HG02981 (cell line): ENCODE measurements around the gene FLVCR2.
"Not testable (repeated sequence)": the region's sequence is repeated elsewhere in the genome, so short reads cannot be mapped to it uniquely, and the experiment has no call there.

ENCODE experiments used
- ATAC-seq: cut with Tn5 transposase; IDR thresholded peaks from one replicate; pipeline ENCODE4 v1.9.1; 2021; ENCODE audit warnings: mild to moderate bottlenecking, moderate library complexity; ENCODE audit not compliant: unreplicated experiment

Gene FLVCR2

DNA sequence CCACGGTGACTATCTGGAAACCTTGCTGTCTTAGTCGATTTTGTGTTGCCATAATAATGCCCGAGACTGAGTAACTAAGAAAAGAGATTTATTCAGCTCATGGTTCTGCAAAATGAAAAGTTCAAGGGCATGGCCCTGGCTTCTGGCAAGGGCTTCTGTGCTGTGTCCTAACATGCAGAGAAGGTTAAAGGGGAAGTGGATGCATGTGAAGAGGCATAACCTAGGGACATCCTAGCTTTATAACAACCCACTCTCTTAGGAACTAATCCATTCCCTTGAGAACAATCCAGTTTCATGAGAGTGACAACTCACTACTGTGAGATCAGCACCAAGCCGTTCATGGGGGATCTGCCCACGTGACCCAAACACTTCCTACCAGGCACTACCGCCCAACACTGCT lies 11.5 kb downstream of the FLVCR2 start:
- ATAC-seq, result no peak

DNA sequence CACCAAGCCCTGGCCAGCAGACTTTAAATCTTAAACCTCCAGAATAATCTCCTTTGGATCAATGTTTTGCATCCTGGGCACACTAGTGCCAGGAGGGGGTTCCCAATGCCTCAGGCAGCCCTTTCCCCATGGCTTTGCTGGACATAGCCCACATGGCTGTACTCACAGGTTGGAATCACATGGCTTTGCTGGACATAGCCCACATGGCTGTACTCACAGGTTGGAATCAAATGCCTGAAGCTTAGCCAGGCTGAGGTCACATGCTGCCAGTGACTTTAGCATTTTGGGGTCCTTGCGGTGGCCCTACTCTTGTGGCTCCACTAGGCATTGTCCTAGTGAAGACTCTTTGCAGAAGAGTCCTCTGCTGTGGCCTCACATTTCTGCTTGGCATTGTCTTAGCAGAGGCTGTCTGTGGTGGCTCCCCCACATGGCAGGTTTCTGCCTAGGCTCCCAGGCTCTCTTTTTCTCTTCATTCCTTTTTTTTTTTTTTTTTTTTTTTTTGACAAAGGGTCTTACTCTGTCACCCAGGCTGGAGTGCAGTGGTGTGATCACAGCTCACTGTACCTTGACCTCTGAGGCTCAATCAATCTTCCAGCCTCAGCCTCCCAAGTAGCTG lies 13.0 kb downstream of the FLVCR2 start:
- ATAC-seq, result no peak

DNA sequence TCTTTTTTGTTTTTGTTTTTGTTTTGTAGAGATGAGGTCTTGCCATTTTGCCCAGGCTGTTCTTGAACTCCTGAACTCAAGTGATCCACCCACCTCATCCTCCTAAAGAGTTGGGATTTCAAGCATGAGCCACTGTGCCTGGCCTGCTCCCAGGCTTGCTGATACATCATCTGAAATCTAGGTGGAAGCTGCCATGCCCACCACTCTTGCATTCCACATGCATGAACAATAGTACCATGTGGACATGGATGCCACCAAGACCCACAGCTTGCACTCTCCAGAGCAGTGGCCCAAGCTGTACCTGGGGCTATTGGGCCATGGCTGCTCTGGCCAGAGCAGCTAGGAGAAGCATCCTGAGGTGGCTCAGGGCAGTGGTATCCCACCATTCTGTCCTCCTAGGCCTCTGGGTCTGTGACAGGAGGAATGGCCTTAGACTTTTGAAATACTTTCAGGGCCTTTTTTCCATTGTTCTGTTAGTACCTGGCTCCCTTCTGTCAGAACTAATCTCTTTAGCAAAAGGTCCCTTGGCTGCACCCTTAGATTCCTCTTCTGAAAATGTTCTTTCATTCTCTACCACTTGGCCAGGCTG lies 13.7 kb downstream of the FLVCR2 start:
- no peak for ATAC-seq

DNA sequence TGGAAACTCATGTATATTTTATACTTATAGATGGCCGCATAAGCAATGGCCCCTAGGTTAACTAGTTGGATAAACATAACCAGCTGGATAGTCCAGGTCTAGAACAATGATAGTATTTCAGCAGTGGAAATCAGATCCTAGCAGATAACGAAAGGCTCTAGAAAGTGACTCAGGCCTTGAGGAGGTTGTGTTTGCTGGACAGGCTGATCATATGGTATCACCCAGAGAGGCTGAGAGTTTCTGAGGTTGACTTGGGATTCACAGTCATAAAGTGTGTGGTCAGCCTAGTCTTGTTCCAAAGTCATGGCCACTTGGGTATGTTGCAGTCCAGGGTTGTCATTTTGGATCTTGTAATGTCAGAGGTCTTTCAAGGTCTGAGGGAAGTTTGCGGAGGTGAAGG lies 16.8 kb downstream of the FLVCR2 start:
- ATAC-seq, result no peak

DNA sequence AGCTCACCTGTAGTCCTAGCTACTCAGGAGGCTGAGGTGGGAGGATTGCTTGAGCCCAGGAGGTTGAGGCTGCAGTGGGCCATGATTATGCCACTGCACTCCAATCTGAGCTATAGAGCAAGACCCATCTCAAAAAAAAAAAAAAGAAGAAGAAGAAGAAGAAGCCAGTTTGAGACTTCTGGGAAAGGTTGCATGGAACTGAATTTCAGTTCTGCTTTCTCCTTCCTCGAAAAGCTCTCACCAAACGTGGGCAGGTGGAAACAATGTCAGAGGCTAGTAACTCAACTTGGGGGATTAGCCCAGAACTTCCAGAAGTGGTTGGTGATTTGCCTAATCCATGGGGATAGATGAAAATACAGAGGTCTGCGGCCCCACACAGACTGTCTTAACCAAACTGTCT lies 18.7 kb downstream of the FLVCR2 start:
- no peak for ATAC-seq

DNA sequence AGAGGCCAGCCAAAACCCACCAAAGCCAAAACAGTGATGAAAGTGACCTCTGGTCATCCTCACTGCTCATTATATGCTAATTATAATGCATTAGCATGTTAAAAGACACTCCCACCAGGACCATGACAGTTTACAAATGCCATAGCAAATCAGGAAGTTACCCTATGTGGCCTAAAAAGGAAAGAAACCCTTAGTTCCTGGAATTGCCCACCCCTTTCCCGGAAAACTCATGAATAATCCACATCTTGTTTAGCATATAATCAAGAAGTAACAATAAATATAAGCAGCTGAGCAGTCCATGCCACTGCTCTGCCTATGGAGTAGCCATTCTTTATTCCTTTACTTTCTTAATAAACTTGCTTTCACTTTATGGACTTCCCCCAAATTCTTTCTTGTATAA lies 21.7 kb downstream of the FLVCR2 start:
- ATAC-seq, result not testable (repeated sequence)

DNA sequence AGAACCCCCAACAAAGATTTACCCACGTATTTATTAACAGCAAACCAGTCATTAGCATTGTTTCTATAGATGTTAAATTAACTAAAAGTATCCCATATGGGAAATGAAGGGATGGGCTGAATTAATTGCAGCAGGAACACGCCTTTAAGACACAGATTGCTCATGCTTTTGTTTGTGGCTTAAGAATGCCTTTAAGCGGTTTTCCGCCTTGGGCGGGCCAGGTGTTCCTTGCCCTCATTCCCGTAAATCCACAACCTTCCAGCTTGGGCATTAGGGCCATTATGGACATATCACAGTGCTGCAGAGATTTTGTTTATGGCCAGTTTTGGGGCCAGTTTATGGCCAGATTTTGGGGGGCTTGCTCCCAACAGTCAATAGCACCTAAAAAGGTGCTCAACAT lies 22.6 kb downstream of the FLVCR2 start:
- not testable (repeated sequence) for ATAC-seq

DNA sequence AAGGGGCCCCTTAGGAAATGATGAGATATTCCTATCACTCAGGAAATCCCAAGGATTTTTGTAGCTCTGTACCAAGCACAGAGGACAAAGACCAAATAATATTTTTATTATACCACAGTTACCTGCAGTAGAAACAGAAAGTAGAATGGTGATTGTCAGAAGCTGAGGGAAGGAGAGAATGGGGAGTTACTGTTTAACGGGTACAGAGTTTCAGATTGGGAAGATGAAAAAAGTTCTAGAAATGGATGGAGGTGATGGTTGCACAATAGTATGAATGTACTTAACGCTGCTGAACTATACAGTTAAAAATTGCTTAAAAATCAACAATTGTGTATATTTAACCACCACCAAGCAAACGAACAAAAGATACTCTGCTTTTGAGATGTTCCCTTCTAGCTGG lies 24.1 kb downstream of the FLVCR2 start:
- no peak for ATAC-seq

DNA sequence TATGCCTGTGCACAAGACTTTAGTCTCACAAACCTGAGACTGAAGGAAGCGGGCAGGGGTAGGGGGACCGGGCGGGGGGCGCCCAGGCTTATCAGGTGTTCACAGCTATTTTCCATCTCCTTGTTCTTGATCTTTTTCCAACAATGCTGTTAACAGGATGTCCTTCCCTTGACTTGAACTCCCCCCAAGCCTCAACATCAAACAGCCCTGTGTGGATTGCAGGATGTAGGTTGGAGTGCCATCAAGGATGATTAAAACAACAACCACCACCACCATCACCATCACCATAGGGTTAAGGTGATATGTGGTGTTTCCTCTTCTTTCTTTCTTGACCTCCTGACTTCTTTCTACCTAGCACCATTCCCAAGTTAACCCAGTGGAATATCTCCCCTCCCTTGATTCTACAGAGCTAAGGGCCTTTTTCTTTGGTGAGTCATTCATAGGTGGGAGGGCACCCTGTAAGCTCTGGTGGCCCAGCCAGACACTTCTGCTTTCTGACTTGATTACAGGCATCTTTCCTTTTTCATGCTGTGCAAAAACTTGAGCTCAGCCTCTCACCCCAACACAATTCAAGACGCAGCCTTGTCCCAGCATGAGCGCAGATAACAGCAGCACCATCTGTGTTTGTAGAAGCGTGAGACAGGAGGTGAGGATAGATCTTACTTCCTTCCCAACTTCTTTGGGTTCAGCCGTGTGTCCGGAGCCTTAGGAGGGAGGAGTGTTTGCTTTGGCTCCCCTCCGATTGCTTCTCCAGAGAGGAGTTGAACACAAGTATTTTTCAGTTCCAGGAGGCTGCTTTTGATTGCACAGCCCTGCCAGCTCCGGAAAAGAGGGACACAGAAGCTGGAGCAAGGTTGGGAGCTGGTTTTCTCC lies 26.8 kb downstream of the FLVCR2 start:
- no peak for ATAC-seq

DNA sequence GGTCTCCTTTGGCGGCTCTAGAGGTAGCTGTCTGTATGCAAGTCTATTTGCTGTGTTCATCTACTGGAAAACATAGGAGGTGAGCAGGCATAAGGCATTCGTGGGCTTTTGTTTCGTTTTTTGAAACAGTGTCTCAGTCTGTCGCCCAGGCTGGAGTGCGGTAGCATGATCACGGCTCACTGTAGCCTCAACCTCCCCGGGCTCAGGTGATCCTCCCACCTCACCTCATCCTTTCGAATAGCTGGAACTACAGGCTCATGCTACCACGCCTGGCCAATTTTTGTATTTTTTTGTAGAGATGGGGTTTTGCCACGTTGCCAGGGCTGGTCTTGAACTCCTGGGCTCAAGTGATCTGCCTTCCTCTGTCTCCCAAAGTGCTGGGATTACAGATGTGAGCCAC lies 27.5 kb downstream of the FLVCR2 start:
- ATAC-seq, result no peak

DNA sequence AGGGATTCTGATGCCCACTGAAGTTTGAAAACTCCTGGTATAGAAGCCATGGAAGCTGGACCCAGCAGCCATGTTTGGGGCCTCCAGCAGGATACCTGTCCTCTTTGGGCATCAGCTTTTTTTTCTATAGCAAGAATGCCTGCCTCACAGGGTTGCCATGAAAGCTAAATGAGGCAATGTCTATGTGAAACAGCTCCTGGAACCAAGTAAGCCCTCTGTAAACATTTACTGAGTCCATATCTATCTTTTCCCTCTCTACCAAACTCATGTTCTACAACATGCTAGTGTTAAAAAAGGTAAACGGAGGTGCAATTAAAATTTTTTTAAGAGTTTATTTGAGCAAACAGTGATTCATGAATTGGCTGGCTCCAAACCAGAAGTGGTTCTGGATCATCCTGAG lies 28.6 kb downstream of the FLVCR2 start:
- no peak for ATAC-seq

DNA sequence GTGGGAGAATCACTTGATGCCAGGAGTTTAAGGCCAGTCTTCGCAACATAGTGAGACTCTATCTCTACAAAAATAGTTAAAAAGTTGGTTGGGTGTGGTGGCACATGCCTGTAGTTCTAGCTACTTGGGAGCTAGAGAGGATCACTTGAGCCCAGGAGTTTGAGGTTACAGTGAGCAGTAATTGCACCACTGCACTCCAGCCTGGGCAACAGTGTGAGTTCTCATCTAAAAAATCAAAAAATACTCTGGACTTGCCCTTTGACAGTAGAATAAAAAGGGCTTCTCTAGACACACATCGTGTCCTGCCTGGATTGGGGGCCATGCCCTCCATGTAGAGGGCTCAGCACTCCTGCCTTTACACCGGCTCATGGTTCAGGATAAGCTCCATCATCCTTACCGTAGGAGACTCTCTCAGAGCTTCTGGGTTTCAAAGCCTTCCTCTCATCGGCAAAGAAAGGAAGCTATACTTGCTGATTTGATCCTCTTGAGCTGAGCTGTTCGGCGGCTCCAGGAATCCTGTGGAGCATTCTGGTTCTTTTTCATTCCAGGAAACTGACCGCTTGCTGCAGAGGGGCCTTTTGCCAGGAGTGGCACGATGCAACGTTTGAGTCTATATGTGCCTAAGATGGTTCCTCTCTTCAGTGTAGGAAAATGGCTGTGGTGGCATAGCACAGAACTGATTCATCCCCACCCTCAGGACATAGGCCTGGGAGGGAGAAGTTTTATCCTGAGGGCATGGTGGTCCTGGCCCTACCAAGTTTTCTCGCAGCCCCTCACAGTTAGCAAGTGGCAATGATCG lies 29.6 kb downstream of the FLVCR2 start:
- no peak for ATAC-seq

DNA sequence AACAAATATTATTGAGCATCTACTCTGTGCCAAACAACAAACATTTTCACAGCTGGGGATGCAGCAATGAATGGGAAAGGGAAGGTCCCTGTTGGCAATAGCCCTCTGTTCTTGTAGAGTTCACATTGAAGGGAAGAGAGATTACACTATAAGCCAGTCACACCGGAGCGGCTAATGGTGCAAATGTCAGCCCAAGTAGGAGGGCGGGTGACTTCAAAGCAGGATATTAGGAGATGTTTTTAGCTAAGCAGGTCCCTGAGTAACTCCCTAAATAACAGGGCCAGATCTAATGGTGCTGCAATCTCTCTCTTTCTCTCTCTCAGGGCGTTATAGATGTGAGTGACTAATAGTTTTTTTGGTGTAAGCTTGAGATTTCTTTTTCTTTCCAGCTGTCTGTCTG lies 30.7 kb downstream of the FLVCR2 start:
- ATAC-seq, result no peak

DNA sequence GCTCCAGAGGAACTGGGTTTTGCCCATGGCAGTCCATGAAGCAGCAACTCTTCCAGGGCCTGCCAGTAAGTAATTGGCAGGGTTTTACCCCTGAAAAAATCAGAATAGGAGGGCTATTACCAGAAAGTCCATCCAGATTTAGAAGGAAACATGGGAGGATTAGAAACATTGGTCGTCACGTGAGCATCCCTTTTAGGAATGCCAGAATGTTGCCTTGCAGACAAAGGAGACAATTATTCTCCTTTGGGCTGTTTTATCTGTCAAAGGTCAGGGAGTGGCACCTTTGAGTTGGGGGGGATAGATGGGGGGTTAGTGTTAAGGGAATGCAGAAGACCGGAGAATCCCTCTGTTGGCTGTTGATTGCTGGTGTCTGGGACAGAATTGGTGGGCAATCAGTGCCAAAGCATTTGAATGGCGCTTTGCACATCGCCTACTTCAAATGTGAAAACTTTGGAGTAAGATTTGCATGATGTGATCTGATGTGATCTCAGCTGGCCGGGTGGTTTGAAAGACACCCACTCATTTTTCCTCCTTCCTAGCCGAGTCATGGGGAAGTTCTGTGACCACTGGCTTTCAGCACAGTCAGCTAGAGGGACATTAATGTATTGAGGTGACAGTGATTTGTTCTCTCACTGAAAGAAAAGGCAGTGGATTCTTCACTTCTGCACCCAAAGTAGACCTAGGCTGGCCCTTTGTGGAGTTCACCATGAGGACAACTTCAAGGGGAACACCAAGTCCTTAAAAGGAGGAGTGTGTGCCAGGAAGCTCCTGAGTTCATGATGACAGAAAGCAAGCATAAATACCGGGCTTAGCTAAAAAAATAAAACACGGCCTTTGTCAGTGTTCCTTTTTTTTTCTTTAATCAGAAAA lies 31.4 kb downstream of the FLVCR2 start:
- no peak for ATAC-seq

DNA sequence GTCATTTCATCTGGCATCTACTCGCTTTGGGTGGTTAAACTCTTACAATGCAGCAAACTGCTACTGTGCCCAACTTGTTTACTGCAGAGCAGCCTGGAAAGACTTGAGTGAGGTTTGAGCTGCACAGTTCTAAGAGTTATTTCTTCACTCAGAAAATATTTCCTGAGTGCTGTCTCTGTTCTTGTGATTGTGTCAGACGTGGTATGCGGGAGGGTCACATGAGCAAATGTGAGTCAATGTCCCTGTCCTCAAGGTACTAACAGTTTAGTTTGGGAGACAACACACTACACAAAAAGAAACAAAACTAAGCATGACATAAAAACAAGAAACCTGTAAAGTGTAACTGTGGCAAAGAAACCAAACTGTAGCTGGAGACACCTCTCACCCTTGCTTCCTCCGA lies 32.4 kb downstream of the FLVCR2 start:
- no peak for ATAC-seq

DNA sequence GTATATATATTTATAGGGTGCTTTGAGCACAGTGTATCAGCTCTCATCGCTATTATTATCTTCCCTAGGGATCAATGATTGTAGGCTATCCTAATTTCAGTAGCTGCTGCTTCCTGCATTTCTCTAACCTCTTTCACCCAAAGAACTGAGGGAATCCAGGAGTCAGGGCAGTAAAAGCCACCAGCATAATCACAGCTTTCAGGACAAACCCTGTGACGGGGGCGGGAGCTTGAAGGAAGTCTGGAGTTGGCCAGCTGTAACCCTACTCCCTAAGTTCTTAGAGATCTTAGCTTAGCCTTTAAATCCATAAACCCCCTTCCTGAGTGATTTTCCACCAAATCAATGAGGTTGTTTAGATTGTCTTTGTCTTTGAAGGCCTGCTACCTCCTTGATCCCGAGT lies 33.7 kb downstream of the FLVCR2 start:
- ATAC-seq, result no peak

DNA sequence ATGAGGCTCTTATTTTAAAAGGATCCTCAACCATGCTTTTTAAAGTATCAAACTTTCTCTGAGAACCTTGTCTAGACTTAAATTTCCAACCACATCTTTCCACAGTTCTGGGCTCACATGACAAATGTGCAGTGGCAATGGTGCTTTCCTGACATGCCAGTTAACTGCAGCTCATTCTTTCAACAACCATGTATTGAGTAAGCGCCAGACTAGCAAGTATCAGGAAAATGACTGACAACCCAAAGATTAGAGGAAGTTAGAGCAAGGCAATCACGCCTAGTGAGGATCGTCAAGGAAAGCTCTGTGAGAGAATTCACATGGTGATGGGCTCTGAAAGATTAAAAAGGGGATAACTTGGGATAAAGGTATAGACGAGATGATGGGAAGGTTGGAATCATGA lies 35.8 kb downstream of the FLVCR2 start:
- ATAC-seq, result no peak

DNA sequence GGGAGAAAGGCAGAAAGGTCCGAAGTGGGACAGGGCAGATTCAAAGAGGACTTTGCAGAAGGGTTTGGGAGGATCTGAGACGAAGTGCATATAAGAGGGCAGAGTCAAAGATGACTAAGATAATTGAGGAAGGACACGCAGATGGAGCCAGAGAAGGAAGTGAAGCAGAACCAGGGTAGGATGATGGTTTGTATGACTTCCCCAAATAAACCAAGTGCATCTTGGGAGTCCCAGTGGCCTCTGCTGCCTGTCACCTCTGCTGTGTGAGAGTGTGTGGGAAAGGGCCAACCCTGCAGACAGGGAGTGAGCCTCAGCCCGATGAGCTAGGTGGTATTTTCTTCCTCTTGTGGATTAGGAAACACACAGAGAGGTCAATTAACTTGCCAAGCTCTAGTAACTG lies 36.8 kb downstream of the FLVCR2 start:
- ATAC-seq, result no peak

DNA sequence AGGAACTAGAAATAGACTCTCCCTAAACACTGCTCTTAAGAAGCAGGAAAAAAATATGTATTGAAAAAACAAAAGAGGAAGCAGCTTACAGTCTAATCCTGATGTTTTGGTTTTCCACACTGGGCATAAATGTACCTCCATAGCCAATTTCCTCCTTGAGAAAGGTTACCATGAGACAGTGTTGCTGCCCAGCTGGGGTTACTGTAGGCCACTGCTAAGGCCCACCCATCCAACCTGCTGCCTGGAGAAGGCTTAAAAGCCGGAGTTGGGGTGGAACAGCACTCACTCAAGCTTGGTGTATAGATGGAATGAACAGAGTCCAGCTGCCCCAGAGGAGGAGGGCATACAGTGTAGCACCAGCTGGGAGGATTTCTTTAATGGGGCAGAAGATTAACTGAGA lies 41.1 kb downstream of the FLVCR2 start:
- no peak for ATAC-seq

DNA sequence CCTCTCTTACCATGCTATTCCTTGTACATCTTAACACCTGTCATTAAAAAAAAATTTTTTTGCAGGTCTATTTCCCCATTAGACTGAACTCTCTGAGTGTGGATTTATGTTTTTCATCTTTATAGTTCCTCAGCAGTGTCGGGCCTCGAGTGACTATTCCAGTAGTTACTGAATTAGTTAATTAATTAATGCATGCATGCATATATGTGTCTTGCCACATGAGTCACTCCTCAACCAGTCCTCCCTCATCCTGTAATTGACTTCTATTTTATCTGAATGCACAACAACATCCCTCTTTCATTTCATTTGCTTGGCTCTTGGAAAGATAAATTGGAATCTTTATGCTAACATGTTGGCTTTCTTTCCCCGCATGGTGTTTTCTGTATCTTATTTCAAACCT lies 46.6 kb downstream of the FLVCR2 start:
- ATAC-seq, result no peak

DNA sequence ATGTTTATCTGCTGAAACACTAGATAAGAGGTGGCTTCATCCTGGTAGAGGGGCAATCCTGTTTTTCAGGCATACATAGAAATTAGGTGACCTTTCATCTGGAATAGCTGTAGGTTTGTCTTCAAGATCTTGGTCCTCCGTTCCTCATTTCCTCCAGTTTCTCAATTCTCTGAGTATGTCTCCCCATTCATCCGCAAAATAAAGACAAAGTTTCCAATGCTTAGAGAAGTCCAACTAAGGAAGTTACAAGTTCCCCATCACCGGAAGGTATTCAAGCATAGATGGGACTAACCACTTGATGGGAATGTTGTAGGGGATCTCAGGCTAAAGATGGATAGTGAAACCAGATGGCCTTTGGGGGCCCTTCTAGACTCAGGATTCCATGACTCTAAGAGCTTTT lies 48.0 kb downstream of the FLVCR2 start:
- ATAC-seq, result no peak
